GM21786 (cell line): ENCODE data around the gene HYCC2.
A peak's percentile ranks its signal among the peaks of the same experiment; 100 is the strongest.
"Not testable (repeated sequence)": the region's sequence is repeated elsewhere in the genome, so short reads cannot be mapped to it uniquely, and the experiment has no call there.

ENCODE experiments used
- ATAC-seq: cut with Tn5 transposase; IDR thresholded peaks from one replicate; pipeline ENCODE4 v1.9.1; 2021; ENCODE audit not compliant: unreplicated experiment

The HYCC2 gene

DNA sequence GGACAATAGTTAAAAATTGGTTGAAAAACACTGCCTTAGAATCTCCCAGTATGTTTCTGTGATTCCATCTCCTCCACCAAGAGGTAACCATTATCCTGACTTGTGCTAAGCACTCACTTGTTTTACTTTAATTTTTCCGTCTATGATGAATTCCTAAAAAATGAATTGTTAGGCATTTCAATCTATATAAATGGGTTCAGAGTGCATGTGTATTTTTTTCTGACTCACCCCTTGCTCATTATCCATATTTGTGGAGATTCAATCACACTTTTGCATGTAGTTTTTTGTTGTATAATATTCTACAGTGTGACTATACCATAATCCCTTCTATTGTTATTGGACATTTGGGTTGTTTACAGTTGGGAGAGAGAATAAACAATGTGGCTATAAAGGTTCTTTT is 1.6 kb upstream of the HYCC2 start:
- ATAC-seq: no peak

DNA sequence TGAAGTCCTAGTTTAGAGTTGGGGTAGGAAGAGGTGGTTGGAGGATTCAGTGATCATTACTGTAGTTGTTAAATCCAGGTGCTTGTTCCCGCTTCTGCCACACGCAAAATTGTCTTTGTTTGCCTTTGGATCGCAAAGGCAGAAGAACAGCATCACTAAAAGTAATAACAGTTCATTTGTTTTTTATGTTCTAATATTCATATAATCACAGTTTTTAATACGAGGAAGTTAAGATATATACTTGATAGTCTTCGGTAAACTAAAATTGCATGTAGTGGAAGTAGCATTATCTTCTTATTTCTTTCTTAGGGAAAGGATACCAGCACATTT is 695 bp upstream of the HYCC2 start:
- ATAC-seq: no peak

DNA sequence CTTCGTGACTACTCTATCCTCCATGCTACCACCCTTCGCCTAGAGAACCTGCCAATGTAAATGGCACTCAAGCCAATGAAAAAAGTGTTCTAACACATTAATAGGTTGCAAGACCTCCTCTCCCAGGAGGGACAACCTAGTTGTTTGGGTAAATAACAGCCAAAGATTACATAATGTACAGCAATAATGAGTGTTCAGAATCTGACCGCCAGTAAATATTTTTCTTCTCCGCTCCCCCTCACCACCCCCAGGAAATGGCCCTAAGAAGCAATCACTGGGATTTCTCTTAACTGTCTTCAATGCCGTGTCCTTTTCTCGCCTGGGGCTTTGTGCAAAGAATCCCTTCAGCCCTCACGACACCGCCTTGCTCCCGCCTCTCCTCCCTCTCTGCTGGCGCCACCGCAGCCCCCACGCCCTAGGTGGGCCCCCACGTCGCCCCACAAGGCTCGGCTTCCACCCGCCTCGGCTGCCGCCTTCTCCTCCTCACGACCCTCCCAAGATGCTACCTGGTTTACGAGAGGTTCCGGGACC is 458 bp downstream of the HYCC2 start:
- peak; percentile 8 for ATAC-seq

DNA sequence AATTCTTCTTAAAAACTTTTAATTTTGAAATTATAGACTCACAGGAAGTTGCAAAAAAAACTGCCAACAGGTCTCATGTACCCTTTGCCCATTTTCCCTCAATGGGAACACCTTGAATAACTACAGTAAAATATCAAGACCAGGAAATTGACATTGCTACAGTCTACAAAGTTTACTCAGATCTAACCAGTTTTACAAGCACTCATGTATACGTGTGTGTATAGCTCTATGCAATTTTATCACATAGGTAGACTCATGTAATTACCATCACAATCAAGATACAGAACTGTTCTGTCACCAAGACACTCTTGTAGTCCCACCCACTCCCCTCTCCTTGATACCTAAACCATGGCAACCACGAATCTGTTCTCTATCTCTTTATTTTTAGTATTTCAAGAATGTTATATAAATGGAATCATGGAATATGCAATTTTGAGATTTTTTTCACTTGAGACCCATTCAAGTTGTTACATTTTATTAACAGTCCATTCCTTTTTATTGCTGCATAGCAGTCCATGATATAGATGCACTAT is 6.6 kb downstream of the HYCC2 start:
- no peak for ATAC-seq

DNA sequence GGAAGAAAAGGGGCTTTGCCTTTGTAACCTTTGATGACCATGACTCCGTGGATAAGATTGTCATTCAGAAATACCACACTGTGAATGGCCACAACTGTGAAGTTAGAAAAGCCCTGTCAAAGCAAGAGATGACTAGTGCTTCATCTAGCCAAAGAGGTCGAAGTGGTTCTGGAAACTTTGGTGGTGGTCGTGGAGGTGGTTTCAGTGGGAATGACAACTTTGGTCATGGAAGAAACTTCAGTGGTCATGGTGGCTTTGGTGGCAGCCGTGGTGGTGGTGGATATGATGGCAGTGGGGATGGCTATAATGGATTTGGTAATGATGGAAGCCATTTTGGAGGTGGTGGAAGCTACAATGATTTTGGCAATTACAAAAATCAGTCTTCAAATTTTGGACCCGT is 8.0 kb downstream of the HYCC2 start:
- not testable (repeated sequence) for ATAC-seq

DNA sequence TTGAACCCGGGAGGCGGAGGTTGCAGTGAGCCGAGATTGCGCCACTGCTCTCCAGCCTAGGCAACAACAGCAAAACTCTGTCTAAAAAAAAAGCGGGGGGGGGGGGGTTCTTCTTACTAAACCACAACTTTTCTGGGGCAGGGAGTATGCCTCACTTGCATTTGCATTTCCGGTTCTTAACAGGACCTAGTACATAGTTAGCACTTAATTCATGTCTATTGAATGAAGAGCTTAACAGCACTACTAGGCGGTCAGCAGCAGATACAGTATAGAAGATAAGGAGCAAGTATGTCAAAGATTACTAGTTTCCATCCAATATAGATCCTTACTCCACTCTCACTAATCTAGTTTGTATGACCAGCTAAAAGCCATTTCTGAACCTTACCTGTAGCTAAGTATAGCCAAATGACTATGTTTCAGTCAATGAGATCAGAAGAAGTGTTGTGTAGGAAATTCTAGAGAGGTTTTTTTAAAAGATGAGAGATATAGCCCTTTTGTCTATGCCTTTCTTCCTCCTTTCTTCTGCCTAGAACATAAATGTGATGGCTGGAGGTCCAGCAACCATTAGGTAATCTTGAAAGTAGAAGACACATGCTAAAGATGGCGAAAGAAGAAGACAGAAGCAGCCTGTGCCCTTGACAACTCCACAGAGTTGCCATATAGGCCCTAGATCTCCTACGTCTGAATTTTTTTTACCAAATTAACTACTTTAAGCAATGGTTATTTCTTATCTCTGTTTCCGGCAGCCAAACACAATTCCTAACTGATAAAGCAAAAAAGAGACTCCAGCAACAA is 11.3 kb downstream of the HYCC2 start:
- ATAC-seq: no peak

DNA sequence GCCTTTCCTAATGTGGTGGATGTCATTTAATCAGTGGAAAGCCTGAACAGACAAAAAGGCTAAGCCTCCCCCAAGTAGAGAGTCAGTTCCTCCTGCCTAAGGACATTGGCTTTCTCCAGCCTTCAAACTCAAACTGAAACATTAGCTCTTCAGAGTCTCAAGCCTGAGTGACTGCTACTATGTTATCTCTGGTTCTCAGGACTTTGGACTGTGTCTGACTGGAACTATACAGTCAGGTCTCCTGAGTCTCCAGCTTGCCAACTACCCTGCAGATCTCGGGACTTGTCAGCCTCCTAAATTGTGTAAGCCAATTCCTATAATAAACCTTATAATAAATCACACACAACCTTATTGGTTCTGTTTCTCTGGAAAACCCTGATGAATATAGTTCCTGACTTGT is 12.6 kb downstream of the HYCC2 start:
- no peak for ATAC-seq

DNA sequence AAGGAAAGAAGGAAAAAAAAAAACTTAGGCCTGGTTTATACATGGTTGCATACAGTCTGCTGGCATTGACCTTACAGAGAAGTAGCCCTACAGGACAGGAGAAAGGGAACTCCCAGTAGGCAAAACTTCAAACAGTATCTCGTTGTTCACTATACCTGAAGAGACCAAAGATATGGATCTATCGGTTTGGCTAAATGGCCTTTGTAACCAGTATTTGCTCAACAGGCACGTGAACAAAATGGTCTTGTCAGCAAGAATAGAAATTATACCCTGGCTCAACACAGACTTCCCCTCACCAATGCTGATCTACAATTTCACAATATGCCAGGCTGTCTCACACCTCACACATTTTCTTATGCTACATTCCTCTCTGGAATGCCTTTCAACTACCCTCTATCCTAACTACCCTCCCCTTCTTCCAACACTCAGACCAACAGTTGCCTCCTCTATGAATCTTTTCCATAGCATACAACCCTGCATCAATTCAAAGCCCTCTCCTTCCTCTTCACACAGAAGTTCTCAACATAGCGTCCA is 13.7 kb downstream of the HYCC2 start:
- no peak for ATAC-seq

DNA sequence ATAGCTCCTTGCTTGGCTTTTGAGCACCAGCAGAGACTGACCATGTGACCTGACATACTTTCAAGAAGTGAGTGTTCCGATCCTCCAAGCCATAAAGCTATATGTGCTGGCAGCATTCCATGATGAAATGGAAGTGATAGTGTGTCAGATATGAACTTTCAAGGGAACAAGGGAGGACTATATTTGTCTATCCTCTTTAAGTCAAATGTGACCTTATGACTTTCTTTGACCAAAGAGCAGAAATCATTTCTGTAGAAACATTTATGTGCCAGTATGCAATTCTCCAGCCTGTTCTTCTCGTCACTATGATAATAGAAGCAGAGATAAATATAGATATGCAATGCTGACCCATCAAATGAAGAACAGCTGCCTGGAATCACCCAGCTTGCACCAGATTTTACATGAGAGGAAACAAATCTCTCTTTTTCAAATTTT is 14.4 kb downstream of the HYCC2 start:
- no peak for ATAC-seq

DNA sequence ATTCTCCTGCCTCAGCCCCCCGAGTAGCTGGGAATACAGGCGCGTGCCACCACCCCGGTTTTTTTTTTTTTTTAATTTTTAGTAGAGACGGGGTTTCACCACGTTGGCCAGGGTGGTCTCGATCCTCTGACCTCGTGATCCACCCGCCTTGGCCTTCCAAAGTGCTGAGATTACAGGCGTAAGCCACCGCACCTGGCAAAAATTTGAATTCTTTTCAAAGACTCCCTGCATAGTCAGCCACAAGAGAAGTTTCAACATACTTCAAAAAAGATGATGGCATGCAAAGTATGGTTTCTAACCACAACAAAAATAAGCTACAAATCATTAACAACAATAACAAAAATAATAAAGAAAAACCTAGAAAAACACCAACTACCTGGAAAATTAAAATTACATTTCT is 22.0 kb downstream of the HYCC2 start:
- ATAC-seq: no peak

DNA sequence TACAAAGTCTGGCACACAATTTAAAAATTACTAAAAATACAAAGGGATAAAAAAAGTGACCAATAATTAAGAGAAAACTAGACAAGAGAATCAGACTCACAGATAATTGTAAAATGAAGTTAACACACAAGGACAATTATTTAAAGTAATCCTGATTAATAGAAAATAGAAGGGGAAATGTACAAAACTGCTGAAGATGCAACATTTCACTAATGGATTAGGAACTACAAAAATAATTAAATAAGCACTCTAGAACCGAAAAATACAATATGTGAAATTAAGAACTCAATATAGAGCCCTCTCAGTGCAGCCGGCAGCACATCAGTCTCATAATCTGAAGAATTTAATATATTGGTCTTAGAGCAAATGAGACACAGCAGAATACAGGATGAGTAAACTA is 24.6 kb downstream of the HYCC2 start:
- ATAC-seq: no peak

DNA sequence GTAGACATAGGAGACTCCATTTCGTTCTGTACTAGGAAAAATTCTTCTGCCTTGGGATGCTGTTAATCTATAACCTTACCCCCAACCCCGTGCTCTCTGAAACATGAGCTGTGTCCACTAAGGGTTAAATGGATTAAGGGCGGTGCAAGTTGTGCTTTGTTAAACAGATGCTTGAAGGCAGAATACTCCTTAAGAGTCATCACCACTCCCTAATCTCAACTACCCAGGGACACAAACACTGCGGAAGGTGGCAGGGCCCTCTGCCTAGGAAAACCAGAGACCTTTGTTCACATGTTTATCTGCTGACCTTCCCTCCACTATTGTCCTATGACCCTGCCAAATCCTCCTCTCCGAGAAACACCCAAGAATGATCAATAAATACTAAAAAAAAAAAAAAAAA is 28.4 kb downstream of the HYCC2 start:
- ATAC-seq: not testable (repeated sequence)

DNA sequence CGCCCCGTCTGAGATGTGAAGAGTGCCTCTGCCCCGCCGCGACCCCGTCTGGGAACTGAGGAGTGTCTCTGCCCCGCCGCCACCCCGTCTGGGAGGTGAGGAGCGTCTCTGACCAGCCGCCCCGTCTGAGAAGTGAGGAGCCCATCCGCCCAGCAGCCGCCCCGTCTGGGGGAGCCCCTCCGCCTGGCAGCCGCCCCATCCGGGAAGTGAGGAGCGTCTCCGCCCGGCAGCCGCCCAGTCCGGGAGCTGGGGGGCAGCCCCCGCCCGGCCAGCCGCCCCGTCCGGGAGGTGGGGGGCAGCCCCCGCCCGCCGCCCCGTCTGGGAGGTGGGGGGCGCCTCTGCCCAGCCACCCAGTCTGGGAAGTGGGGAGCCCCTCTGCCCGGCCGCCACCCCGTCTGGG is 29.0 kb downstream of the HYCC2 start:
- not testable (repeated sequence) for ATAC-seq

DNA sequence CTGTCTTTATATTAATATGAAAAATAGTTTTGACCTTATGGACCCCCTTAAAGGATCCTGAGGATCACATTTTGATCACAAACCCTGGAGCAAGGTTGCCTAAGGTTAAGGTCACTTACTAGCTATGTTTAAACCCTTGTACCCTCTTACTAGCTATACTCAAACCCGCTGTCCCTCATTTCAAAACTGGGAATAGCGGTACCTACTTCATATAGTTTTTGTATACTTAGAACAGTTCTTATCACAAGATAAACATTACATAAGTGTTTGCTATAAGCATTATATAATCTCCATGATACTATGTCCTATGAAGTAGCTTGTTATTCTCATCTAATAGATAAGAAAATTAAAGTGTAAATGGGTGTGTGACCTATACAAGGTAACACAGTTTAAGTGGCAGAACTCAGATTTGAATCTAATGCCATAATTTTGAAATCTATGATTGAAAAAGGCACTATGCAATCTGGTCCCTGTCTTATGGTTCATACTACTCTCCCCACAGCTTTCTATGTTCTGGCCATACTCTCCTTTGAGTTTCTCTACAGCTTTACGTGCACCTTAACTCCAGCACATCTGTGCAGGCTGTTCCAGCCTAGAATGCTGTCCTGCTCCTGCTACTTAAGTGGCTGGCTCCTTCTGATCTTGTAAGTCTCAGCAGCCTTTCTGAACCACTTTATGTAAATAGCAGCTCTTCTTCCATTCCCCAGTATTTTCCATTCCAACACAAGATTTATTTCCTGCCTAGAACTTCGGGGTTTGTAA is 30.4 kb downstream of the HYCC2 start:
- ATAC-seq: no peak

DNA sequence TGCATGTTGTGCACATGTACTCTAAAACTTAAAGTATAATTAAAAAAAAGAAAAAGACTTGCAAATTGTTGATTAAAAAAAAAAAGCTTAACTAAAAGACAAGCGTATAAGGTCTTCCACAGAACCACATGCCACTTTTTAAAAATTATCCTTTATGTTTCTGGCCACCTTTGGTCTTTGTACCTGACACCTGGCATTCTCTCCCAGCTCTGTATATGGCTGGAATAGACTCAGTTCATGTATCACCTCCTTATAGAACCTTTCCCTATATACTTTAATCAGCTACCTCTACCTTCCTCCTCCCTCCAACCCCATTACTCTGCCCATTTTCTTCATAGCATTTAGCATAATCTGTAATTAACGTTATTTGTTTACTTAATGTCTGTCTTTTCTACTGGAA is 32.6 kb downstream of the HYCC2 start:
- ATAC-seq: no peak

DNA sequence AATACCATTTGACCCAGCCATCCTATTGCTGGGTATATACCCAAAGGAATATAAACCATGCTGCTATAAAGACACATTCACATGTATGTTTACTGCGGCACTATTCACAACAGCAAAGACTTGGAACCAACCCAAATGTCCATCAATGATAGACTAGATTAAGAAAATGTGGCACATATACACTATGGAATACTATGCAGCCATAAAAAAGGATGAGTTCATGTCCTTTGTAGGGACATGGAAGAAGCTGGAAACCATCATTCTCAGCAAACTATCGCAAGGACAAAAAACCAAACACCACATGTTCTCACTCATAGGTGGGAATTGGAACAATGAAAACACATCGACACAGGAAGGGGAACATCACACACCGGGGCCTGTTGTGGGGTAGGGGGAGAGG is 33.1 kb downstream of the HYCC2 start:
- ATAC-seq: not testable (repeated sequence)

DNA sequence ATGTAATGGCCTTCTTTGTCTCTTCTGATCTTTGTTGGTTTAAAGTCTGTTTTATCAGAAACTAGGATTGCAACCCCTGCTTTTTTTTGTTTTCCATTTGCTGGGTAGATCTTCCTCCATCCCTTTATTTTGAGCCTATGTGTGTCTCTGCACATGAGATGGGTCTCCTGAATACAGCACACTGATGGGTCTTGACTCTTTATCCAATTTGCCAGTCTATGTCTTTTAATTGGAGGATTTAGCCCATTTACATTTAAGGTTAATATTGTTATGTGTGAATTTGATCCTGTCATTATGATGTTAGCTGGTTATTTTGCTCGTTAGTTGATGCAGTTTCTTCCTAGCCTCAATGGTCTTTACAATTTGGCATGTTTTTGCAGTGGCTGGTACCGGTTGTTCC is 37.1 kb downstream of the HYCC2 start:
- ATAC-seq: not testable (repeated sequence)

DNA sequence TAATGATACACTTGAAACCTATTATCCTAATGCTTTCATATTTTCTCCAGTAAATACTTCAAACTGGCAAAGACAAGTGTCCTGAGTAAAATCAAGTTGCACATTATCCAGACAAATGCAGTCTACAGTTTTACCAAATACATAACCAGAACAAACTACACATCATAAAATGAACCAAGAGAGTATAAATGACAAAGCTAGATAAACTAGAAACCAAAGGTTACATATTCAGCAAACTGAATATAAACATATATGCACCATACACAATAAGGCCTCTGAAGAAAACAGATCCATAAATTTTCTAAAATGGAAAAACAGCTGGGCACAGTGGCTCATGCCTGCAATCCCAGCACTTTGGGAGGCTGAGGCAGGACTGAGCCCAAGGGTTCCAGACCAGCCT is 47.0 kb downstream of the HYCC2 start:
- no peak for ATAC-seq

DNA sequence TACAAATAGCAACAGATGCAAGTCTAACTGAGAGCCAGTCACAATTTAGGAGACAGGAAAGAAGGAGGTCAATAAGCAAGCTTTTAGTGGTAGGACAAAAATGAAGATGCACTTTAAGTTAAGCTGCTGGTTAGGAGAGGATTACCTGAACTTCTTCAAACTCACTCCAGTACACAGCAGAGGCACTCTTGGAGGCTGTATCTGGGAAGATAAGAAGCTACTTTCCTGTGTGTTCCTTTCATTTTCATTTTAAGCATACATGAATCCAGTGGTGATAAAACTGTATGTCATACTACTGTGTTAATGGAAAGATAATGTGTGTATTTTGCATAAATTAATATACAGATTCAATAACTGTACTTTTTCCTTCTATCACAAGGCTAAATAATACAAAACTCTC is 49.6 kb downstream of the HYCC2 start:
- ATAC-seq: peak; percentile 70
